Gastrocnemius medialis (tissue), 4 donors: ENCODE data around the gene LIPT2. TPM values are rescaled to one million over a fixed set of nuclear protein-coding genes. Genes with fewer than 3 reads are reported as not detected.

Experiments
- ATAC-seq, 2 donors: fragments of 150-250 bp; one replicate each; pipeline ENCODE4 v1.9.1; 2016
- DNase-seq, 2 donors: peaks; one replicate each; pipeline ENCODE4 v3.0.0-alpha.2; 2019
- H3K27ac ChIP-seq, 4 donors: fragments of 200-600 bp; sonication (generic); 1 replicate in 1 of 4; 2 replicates in 3 of 4; pipeline ENCODE4 v1.5.1; 2016 to 2018; ENCODE audit warnings: mild to moderate bottlenecking in 2 of 4, moderate library complexity in 1 of 4
- H3K27me3 ChIP-seq, 3 donors: fragments of 200-600 bp; sonication (generic) in 2 of 3; 1 replicate in 1 of 3; 2 replicates in 2 of 3; pipeline versions ENCODE4 v1.5.1 to v1.6.0; 2016 to 2019; ENCODE audit warnings: mild to moderate bottlenecking in 1 of 3, moderate library complexity in 1 of 3
- H3K36me3 ChIP-seq, 2 donors: fragments of 200-600 bp; sonication (generic) in 1 of 2; one replicate each; pipeline ENCODE4 v1.5.1; 2017 to 2018
- H3K4me1 ChIP-seq, 2 donors: fragments of 200-600 bp; sonication (generic) in 1 of 2; one replicate each; pipeline ENCODE4 v1.5.1; 2016 to 2017; ENCODE audit warnings: mild to moderate bottlenecking in 2 of 2
- H3K4me3 ChIP-seq, 4 donors: fragments of 200-600 bp; sonication (generic) in 3 of 4; 1 replicate in 1 of 4; 2 replicates in 3 of 4; pipeline ENCODE4 v1.5.1; 2016 to 2019; ENCODE audit warnings: mild to moderate bottlenecking in 2 of 4
- H3K9me3 ChIP-seq, 3 donors: fragments of 200-600 bp; sonication (generic) in 2 of 3; 1 replicate in 1 of 3; 2 replicates in 2 of 3; pipeline ENCODE4 v1.5.1; 2016 to 2019
- POLR2A ChIP-seq, 2 donors: fragments of 450-650 bp; IDR thresholded peaks; one replicate each; pipeline ENCODE4 v1.6.1; 2017; ENCODE audit warnings: antibody characterized with exemption in 2 of 2, mild to moderate bottlenecking in 2 of 2, moderate library complexity in 2 of 2
- in situ Hi-C, 4 donors: fragments of 200-750 bp; cut with MboI; loops; one replicate each; pipeline versions ENCODE4 v1.15.0 to v1.8.0; 2017; ENCODE audit warnings: low sequenced_read_pairs in 4 of 4
- intact Hi-C: fragments of 100-400 bp; cut with DNase I; formaldehyde crosslinking; loops from one replicate; pipeline ENCODE4 v1.15.1; 2023; ENCODE audit warnings: low total_unique reads
- total RNA-seq, 4 donors: library from RNA; depleted of rRNA; stranded (reverse); fragments of >200 nt; gene quantifications; one replicate each; pipeline versions ENCODE4 v1.1.0 to v1.2.3, GENCODE V29; 2016
- TF ChIP-seq, protein P1 (sequence below), 5 experiments: fragments of 450-650 bp in 3 of 5; fragments of 200-600 bp in 2 of 5; sonication (generic) in 2 of 5; IDR thresholded peaks in 4 of 5; conservative IDR thresholded peaks in 1 of 5; 1 replicate in 4 of 5; 2 replicates in 1 of 5; pipeline ENCODE4 v1.5.1; 2016 to 2019; ENCODE audit warnings: antibody characterized with exemption in 5 of 5, mild to moderate bottlenecking in 3 of 5, moderate library complexity in 3 of 5

LIPT2 gene
- total RNA-seq, 4 donors from 2014 or later = 3.5 to 11.2 (median 8.3) TPM

DNA sequence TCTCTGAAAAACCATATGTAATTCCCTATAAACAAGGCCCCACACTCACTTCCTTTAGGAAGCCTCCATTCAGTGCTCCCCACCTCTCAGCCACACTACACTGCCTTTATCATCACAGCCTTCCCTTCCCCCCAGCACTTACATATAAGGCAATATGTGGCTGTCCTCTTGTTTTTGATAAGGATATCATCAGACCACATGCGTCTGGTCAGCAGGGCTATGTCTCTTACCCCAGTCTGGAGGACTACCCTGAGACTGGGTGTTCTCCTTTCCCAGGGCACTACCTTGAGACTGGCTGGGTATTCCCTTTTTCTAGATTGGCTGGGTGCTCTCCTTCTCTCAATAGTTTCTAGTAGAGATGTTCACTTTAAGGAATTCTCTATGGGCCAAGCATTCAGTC, 33.9 kb downstream of the LIPT2 start:
- H3K27me3 ChIP-seq = no peaks in the 10 kb centered on the region
- no peaks in the 10 kb centered on the region for H3K9me3 ChIP-seq
- TF ChIP-seq POLR2A (IDR thresholded peaks at IDR 0.05) = no peak
- TF ChIP-seq, protein P1, sequence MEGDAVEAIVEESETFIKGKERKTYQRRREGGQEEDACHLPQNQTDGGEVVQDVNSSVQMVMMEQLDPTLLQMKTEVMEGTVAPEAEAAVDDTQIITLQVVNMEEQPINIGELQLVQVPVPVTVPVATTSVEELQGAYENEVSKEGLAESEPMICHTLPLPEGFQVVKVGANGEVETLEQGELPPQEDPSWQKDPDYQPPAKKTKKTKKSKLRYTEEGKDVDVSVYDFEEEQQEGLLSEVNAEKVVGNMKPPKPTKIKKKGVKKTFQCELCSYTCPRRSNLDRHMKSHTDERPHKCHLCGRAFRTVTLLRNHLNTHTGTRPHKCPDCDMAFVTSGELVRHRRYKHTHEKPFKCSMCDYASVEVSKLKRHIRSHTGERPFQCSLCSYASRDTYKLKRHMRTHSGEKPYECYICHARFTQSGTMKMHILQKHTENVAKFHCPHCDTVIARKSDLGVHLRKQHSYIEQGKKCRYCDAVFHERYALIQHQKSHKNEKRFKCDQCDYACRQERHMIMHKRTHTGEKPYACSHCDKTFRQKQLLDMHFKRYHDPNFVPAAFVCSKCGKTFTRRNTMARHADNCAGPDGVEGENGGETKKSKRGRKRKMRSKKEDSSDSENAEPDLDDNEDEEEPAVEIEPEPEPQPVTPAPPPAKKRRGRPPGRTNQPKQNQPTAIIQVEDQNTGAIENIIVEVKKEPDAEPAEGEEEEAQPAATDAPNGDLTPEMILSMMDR (IDR thresholded peaks at IDR 0.05 in 4 of 5, conservative IDR thresholded peaks at IDR 0.05 in 1 of 5) = no peak
- H3K4me3 ChIP-seq = no peak overlapping the region
- in situ Hi-C loops (loop anchor here in 3 of 4 donors (5.0 to 25.0 kb wide), 4 partner anchors 105 to 278 kb away; partner anchors contain the start of genes CHRDL2 (in 2 of the 3) and RNF169 (in 2 of the 3)), intact Hi-C loops (no loop called here)
- peaks cover 0 to 5% of the 10 kb centered on the region in 2 donors for H3K4me1 ChIP-seq
- no peak for DNase-seq
- no peak overlapping the region for H3K27ac ChIP-seq
- no peaks in the 10 kb centered on the region for H3K36me3 ChIP-seq
- ATAC-seq = no peak

DNA sequence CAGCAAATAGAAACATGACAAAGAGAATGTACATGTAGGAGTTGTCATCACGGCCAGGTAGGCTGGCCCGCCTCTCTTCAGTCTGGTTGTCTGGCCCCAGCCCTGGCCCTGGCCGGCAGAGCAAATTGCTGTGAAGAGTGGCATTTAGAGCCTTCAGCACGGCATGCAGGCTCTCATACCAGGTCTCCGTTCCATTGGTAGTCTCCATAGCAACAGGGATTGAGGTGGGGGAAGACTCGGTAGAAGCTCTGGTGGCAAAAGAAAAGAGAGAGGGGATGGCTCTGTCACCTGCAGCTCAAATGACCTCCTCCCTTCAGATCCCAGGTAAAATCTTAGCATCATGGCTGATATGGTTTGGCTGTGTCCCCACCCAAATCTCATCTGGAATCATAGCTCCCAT, 36.2 kb downstream of the LIPT2 start:
- no peaks in the 10 kb centered on the region for H3K27me3 ChIP-seq
- no peak for ATAC-seq
- in situ Hi-C loops (loop anchor here in 3 of 4 donors (5.0 to 25.0 kb wide), 4 partner anchors 107 to 280 kb away; partner anchors contain the start of genes CHRDL2 (in 2 of the 3) and RNF169 (in 2 of the 3)), intact Hi-C loops (no loop called here)
- no peaks in the 10 kb centered on the region for H3K9me3 ChIP-seq
- no peak for DNase-seq
- no peak overlapping the region for H3K4me3 ChIP-seq
- TF ChIP-seq, protein P1 (IDR thresholded peaks at IDR 0.05 in 4 of 5, conservative IDR thresholded peaks at IDR 0.05 in 1 of 5) = no peak
- no peak for TF ChIP-seq POLR2A (IDR thresholded peaks at IDR 0.05)
- peaks cover 0 to 5% of the 10 kb centered on the region in 2 donors for H3K4me1 ChIP-seq
- no peak overlapping the region for H3K27ac ChIP-seq
- no peaks in the 10 kb centered on the region for H3K36me3 ChIP-seq

DNA sequence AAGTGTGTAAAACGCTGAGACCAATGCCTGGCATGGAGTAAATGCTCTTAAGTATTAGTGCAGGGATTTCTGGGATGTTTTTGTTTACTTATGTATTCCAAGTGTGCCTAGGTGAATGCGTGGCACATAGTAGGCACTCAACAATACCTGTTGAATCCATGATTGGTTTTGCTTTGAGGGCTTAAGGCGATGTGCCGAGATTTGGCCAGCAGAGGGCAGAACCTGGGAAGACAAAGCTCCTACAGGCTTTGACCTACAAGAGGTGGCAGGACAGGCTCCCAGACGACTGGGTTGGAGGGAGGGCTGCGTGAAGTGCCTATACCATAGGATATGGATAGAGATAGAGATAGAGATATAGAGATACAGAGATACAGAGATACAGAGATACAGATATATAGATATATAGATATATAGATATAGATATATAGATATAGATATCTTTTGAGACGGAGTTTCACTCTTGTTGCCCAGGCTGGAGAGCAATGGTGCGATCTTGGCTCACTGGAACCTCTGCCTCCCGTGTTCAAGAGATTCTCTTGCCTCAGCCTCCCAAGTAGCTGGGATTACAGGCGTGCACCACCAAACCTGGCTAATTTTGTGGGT, 40.0 kb downstream of the LIPT2 start:
- H3K27me3 ChIP-seq = no peaks in the 10 kb centered on the region
- in situ Hi-C loops = loop anchor here (5.0 to 25.0 kb wide), 4 partner anchors 71 to 284 kb away; partner anchors contain the start of genes CHRDL2 (in 2 of the 4) and RNF169 (in 2 of the 4)
- no peaks in the 10 kb centered on the region for H3K4me1 ChIP-seq
- DNase-seq = peak in 1 of 2 donors; percentile 39
- H3K27ac ChIP-seq = no peak overlapping the region
- no peaks in the 10 kb centered on the region for H3K9me3 ChIP-seq
- H3K4me3 ChIP-seq = no peak overlapping the region
- ATAC-seq = peak; percentile 56 to 67
- no peaks in the 10 kb centered on the region for H3K36me3 ChIP-seq
- intact Hi-C loops = loop anchor here (1.0 to 5.0 kb wide), 2 partner anchors 117 to 274 kb away; no protein-coding TSS in a partner anchor
- no peak for TF ChIP-seq POLR2A (IDR thresholded peaks at IDR 0.05)
- TF ChIP-seq, protein P1 (IDR thresholded peaks at IDR 0.05 in 4 of 5, conservative IDR thresholded peaks at IDR 0.05 in 1 of 5) = peak; percentile 28 to 72 (median 59)

- intact Hi-C loops = loop anchor here (5.0 kb wide), 1 partner anchor 275 kb away; no protein-coding TSS in a partner anchor
- no peaks in the 10 kb centered on the region for H3K4me1 ChIP-seq
- no peak for DNase-seq
Observed at GRCh38 chr11:74452366-74452765, 41.2 kb downstream of the LIPT2 start.

More at GRCh38 chr11:74452366-74452765, 41.2 kb downstream of the LIPT2 start:
- Histone ChIP-seq H3K4me3 (no peak overlapping the region), H3K27ac (no peak overlapping the region), H3K27me3 (no peaks in the 10 kb centered on the region), H3K9me3 (no peaks in the 10 kb centered on the region), H3K36me3 (no peaks in the 10 kb centered on the region)
- TF ChIP-seq, protein P1 (IDR thresholded peaks at IDR 0.05 in 4 of 5, conservative IDR thresholded peaks at IDR 0.05 in 1 of 5) = no peak
- in situ Hi-C loops = loop anchor here (5.0 to 25.0 kb wide), 4 partner anchors 70 to 285 kb away; partner anchors contain the start of genes CHRDL2 (in 2 of the 4) and RNF169 (in 2 of the 4)
- ATAC-seq = no peak
